ENCODE data around the gene ZNF831.

Gene ZNF831

DNA sequence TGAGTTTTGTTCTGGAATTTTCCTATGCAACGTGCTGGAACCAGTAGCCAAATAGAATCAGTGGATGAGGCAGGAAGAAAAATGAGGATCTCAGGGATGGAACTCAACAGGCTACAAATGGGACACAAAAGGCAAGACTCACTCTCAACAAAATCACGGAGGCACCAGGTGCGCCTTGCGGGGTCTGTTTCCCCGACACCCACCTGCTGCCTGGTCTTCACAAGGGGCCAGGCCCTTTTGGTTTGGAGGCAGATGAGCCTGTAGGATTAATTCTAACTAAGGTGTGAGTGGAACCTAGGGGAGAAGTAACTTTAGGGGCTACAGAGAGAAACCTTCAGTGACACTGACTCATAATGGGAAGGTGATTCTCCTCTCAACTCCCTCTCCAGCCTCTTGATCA lies 56.5 kb downstream of the ZNF831 start:
- H3K9me3 ChIP-seq (replicated peaks in 1 of 2; ENCODE audit: control insufficient read depth in 2 of 2, insufficient read depth in 1 of 2, low read depth in 1 of 2, low read length in 2 of 2), result no peaks in the 10 kb centered on the region
- H2BK12ac ChIP-seq (ENCODE audit: low read length), result no peak overlapping the region
- no peak overlapping the region for H3K14ac ChIP-seq (ENCODE audit: low read length)
- no CpG with 5 or more reads among the region's 5 CpGs for WGBS, 2 donors (ENCODE audit: extremely low coverage in 2 of 2, insufficient read length in 2 of 2, insufficient replicate concordance in 1 of 2)
- no peak overlapping the region for H3K27ac ChIP-seq (replicated peaks; ENCODE audit: low read length)
- peaks cover 0 to 42% (median 0%) of the 10 kb centered on the region in 3 experiments for H3K27me3 ChIP-seq (ENCODE audit: control insufficient read depth in 3 of 3, insufficient read depth in 3 of 3, low read depth in 1 of 3, low read length in 3 of 3)
- H3K4ac ChIP-seq (ENCODE audit: low read length), result no peak overlapping the region
- H3K18ac ChIP-seq (ENCODE audit: low read length), result no peak overlapping the region
- no peak overlapping the region for H4K91ac ChIP-seq (ENCODE audit: low read depth, low read length, poor library complexity)
- H3K4me3 ChIP-seq (ENCODE audit: low read length in 2 of 2), result no peak overlapping the region
- no peak overlapping the region for H3K4me2 ChIP-seq (ENCODE audit: insufficient read depth, low read length, poor library complexity, severe bottlenecking)
- no peak overlapping the region for H2BK15ac ChIP-seq (ENCODE audit: low read length)
- no peak overlapping the region for H2AFZ ChIP-seq (ENCODE audit: low read length)
- no peak overlapping the region for H2AK5ac ChIP-seq (ENCODE audit: low read depth, low read length)
- no peaks in the 10 kb centered on the region for H3K79me1 ChIP-seq (ENCODE audit: low read depth, low read length)
- no peaks in the 10 kb centered on the region for H3K36me3 ChIP-seq (replicated peaks in 1 of 2; ENCODE audit: control insufficient read depth in 2 of 2, insufficient read depth in 2 of 2, low read length in 2 of 2)
- H2BK120ac ChIP-seq (ENCODE audit: low read depth, low read length), result no peak overlapping the region
- no peak overlapping the region for H2BK5ac ChIP-seq (ENCODE audit: low read length)
- no peak overlapping the region for H4K8ac ChIP-seq (ENCODE audit: low read depth, low read length)
- DNase-seq (ENCODE audit: low spot score), result no peak
- peaks cover 3 to 13% of the 10 kb centered on the region in 2 donors for H3K4me1 ChIP-seq (ENCODE audit: control insufficient read depth in 2 of 2, insufficient read depth in 1 of 2, low read depth in 1 of 2, low read length in 2 of 2)
- no peak overlapping the region for H3K23ac ChIP-seq (ENCODE audit: low read depth, low read length, poor library complexity)
- no peak overlapping the region for H3K9ac ChIP-seq (ENCODE audit: low read depth, low read length, poor library complexity)

DNA sequence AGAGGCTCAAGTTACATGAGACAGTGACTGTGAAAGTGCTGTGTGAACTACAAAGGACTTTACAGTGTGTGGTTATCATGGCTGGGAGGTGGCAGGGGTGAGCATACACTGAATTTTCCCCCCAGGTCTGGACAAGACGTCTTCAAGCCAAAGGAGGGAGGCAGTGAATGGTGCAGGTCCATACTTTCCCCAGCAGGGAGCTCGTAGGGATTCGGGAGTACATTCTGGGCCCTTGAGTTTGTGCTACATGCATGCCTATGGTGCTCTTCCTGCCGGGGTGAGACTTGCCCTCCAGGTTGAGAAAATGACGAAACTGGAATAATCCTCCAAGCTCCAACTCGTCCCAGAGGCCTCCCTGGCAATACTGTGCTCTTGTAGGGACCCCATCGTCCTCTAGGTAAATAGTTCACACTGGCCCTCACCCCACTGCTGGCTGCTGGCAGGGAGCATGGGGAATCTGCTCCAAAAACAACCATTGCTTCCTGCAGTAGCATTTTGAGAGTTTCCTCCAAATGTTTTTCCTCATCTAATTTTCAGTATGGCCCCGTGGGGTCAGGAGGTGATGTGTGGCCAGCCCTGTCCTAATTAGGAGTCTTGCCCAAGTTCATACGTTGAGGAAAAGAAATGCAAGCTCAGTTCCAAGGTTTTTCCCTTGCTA lies 57.6 kb downstream of the ZNF831 start:
- no peak overlapping the region for H3K18ac ChIP-seq (ENCODE audit: low read length)
- H2BK12ac ChIP-seq (ENCODE audit: low read length), result no peak overlapping the region
- H3K9me3 ChIP-seq (replicated peaks in 1 of 2; ENCODE audit: control insufficient read depth in 2 of 2, insufficient read depth in 1 of 2, low read depth in 1 of 2, low read length in 2 of 2), result no peaks in the 10 kb centered on the region
- no CpG with 5 or more reads among the region's 9 CpGs for WGBS, 2 donors (ENCODE audit: extremely low coverage in 2 of 2, insufficient read length in 2 of 2, insufficient replicate concordance in 1 of 2)
- no peak overlapping the region for H2BK5ac ChIP-seq (ENCODE audit: low read length)
- no peak overlapping the region for H3K14ac ChIP-seq (ENCODE audit: low read length)
- no peak overlapping the region for H3K23ac ChIP-seq (ENCODE audit: low read depth, low read length, poor library complexity)
- H2BK15ac ChIP-seq (ENCODE audit: low read length), result no peak overlapping the region
- no peak overlapping the region for H2AK5ac ChIP-seq (ENCODE audit: low read depth, low read length)
- H3K27me3 ChIP-seq (ENCODE audit: control insufficient read depth in 3 of 3, insufficient read depth in 3 of 3, low read depth in 1 of 3, low read length in 3 of 3), result peaks cover 0 to 45% (median 0%) of the 10 kb centered on the region in 3 experiments
- H3K4me2 ChIP-seq (ENCODE audit: insufficient read depth, low read length, poor library complexity, severe bottlenecking), result no peak overlapping the region
- DNase-seq (ENCODE audit: low spot score), result no peak
- peaks cover 3 to 13% of the 10 kb centered on the region in 2 donors for H3K4me1 ChIP-seq (ENCODE audit: control insufficient read depth in 2 of 2, insufficient read depth in 1 of 2, low read depth in 1 of 2, low read length in 2 of 2)
- H3K36me3 ChIP-seq (replicated peaks in 1 of 2; ENCODE audit: control insufficient read depth in 2 of 2, insufficient read depth in 2 of 2, low read length in 2 of 2), result no peaks in the 10 kb centered on the region
- no peaks in the 10 kb centered on the region for H3K79me1 ChIP-seq (ENCODE audit: low read depth, low read length)
- H4K8ac ChIP-seq (ENCODE audit: low read depth, low read length), result no peak overlapping the region
- H4K91ac ChIP-seq (ENCODE audit: low read depth, low read length, poor library complexity), result no peak overlapping the region
- no peak overlapping the region for H2BK120ac ChIP-seq (ENCODE audit: low read depth, low read length)
- no peak overlapping the region for H3K4me3 ChIP-seq (ENCODE audit: low read length in 2 of 2)
- H3K9ac ChIP-seq (ENCODE audit: low read depth, low read length, poor library complexity), result no peak overlapping the region
- H3K4ac ChIP-seq (ENCODE audit: low read length), result no peak overlapping the region
- peak overlapping the region; percentile 89 for H2AFZ ChIP-seq (ENCODE audit: low read length)
- no peak overlapping the region for H3K27ac ChIP-seq (replicated peaks; ENCODE audit: low read length)

DNA sequence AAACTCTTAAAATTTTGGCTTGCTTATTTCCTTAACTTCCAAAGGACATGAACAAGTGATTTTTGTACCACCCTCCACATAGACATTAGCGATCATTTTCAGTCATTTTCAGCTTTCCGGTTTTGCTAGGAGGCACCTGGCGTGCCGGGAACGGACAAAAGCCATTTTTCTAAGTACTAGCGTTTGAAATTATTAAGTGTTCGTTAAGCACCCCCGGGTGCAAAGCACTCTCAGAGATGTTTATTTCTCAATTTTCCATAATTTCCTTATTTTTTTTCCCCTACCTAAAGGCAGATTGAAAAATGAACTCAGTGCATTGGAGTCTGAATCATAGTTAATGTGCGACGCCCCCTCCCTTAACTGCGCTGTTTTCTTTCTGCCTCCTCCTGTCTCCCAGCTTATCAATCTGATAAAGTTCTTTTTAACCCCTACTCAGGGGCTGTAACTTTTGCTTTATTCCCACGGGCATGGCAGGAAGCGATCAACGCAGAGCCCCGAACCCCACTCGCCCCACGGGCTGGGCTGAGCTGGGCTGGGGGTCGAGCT lies 58.2 kb downstream of the ZNF831 start:
- Histone ChIP-seq H2AK5ac (ENCODE audit: low read depth, low read length) (no peak overlapping the region), H4K91ac (ENCODE audit: low read depth, low read length, poor library complexity) (no peak overlapping the region), H3K27ac (replicated peaks; ENCODE audit: low read length) (no peak overlapping the region), H3K4me1 (ENCODE audit: control insufficient read depth in 2 of 2, insufficient read depth in 1 of 2, low read depth in 1 of 2, low read length in 2 of 2) (peaks cover 3 to 13% of the 10 kb centered on the region in 2 donors), H3K4me2 (ENCODE audit: insufficient read depth, low read length, poor library complexity, severe bottlenecking) (peak overlapping the region; percentile 67), H3K36me3 (replicated peaks in 1 of 2; ENCODE audit: control insufficient read depth in 2 of 2, insufficient read depth in 2 of 2, low read length in 2 of 2) (no peaks in the 10 kb centered on the region), H3K79me1 (ENCODE audit: low read depth, low read length) (no peaks in the 10 kb centered on the region), H3K27me3 (ENCODE audit: control insufficient read depth in 3 of 3, insufficient read depth in 3 of 3, low read depth in 1 of 3, low read length in 3 of 3) (peaks cover 0 to 50% (median 0%) of the 10 kb centered on the region in 3 experiments), H3K23ac (ENCODE audit: low read depth, low read length, poor library complexity) (no peak overlapping the region), H2BK12ac (ENCODE audit: low read length) (no peak overlapping the region), H2BK5ac (ENCODE audit: low read length) (no peak overlapping the region), H3K14ac (ENCODE audit: low read length) (no peak overlapping the region), H3K9ac (ENCODE audit: low read depth, low read length, poor library complexity) (no peak overlapping the region), H2BK15ac (ENCODE audit: low read length) (peak overlapping the region; percentile 56), H3K4me3 (ENCODE audit: low read length in 2 of 2) (no peak overlapping the region), H4K8ac (ENCODE audit: low read depth, low read length) (no peak overlapping the region), H2BK120ac (ENCODE audit: low read depth, low read length) (peak overlapping the region; percentile 53), H3K18ac (ENCODE audit: low read length) (peak overlapping the region; percentile 88), H2AFZ (ENCODE audit: low read length) (peak overlapping the region; percentile 89), H3K9me3 (replicated peaks in 1 of 2; ENCODE audit: control insufficient read depth in 2 of 2, insufficient read depth in 1 of 2, low read depth in 1 of 2, low read length in 2 of 2) (no peaks in the 10 kb centered on the region), H3K4ac (ENCODE audit: low read length) (no peak overlapping the region)
- no peak for DNase-seq (ENCODE audit: low spot score)
- WGBS, 2 donors (ENCODE audit: extremely low coverage in 2 of 2, insufficient read length in 2 of 2, insufficient replicate concordance in 1 of 2), result no CpG with 5 or more reads among the region's 18 CpGs

DNA sequence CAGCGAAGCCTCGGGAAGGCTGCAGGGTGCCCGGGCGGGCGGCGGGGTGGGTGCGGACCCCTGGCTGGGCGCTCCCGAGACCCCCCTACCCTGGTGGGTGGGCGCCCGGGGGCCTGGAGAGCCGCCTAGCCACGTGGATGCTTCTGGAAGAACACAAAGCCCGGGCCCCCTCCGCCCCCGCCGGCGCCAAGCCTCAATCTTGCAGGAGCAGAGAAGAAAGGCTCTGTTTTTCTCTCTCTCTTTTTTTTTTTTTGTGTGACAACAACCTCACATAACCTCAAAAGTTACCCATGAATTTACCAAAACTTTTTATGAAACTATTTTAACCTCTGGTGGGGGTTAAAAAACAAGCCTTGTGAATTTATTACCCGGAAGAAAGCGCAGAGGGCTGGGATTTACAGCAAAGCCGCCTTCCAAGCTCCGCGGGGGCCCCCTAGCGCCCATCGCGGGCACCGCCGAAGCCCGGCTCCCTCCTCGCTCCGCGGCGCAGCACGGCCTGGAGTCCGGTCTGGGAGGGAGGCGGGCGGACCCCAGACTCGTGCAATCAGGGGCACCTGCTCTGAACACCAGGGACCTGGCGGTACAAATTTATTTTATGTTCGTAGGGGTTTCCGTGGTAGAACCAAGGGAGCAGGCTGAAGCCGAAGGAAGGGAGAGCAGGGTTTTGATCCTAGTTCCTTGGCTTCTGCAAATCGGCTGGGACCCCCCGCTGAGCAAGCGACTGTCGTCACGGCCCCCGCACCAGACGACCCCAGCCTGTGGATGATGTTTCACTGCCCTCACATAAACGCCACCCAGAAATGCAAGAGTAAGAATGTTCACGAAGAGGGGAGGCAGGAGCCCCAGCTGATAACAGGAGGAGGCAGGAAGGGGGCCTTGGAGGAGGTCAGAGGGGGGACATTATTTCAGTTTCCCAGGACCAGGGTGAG lies 58.9 kb downstream of the ZNF831 start:
- WGBS, 2 donors (ENCODE audit: extremely low coverage in 2 of 2, insufficient read length in 2 of 2, insufficient replicate concordance in 1 of 2), result no CpG with 5 or more reads among the region's 51 CpGs
- H3K14ac ChIP-seq (ENCODE audit: low read length), result no peak overlapping the region
- peak overlapping the region; percentile 56 for H2BK15ac ChIP-seq (ENCODE audit: low read length)
- H2BK12ac ChIP-seq (ENCODE audit: low read length), result no peak overlapping the region
- peak; percentile 82 for DNase-seq (ENCODE audit: low spot score)
- H3K4ac ChIP-seq (ENCODE audit: low read length), result no peak overlapping the region
- H3K9ac ChIP-seq (ENCODE audit: low read depth, low read length, poor library complexity), result no peak overlapping the region
- H3K23ac ChIP-seq (ENCODE audit: low read depth, low read length, poor library complexity), result peak overlapping the region; percentile 38
- no peak overlapping the region for H2AK5ac ChIP-seq (ENCODE audit: low read depth, low read length)
- H4K91ac ChIP-seq (ENCODE audit: low read depth, low read length, poor library complexity), result peak overlapping the region; percentile 18
- H2BK5ac ChIP-seq (ENCODE audit: low read length), result peak overlapping the region; percentile 47
- peak overlapping the region; percentile 11 to 27 for H3K4me3 ChIP-seq (ENCODE audit: low read length in 2 of 2)
- H3K79me1 ChIP-seq (ENCODE audit: low read depth, low read length), result no peaks in the 10 kb centered on the region
- H3K4me1 ChIP-seq (ENCODE audit: control insufficient read depth in 2 of 2, insufficient read depth in 1 of 2, low read depth in 1 of 2, low read length in 2 of 2), result peaks cover 3 to 13% of the 10 kb centered on the region in 2 donors
- no peaks in the 10 kb centered on the region for H3K9me3 ChIP-seq (replicated peaks in 1 of 2; ENCODE audit: control insufficient read depth in 2 of 2, insufficient read depth in 1 of 2, low read depth in 1 of 2, low read length in 2 of 2)
- H3K4me2 ChIP-seq (ENCODE audit: insufficient read depth, low read length, poor library complexity, severe bottlenecking), result peak overlapping the region; percentile 67
- H3K36me3 ChIP-seq (replicated peaks in 1 of 2; ENCODE audit: control insufficient read depth in 2 of 2, insufficient read depth in 2 of 2, low read length in 2 of 2), result no peaks in the 10 kb centered on the region
- no peak overlapping the region for H4K8ac ChIP-seq (ENCODE audit: low read depth, low read length)
- H3K27me3 ChIP-seq (ENCODE audit: control insufficient read depth in 3 of 3, insufficient read depth in 3 of 3, low read depth in 1 of 3, low read length in 3 of 3), result peaks cover 0 to 50% (median 0%) of the 10 kb centered on the region in 3 experiments
- H3K18ac ChIP-seq (ENCODE audit: low read length), result peak overlapping the region; percentile 88
- H2AFZ ChIP-seq (ENCODE audit: low read length), result peak overlapping the region; percentile 89
- H2BK120ac ChIP-seq (ENCODE audit: low read depth, low read length), result peak overlapping the region; percentile 53
- H3K27ac ChIP-seq (replicated peaks; ENCODE audit: low read length), result no peak overlapping the region
